H1 (cell line): Measurements from ENCODE around the gene MORN5.
A peak's percentile ranks its signal among the peaks of the same experiment; 100 is the strongest.

ENCODE experiments used
- CBX5 ChIP-seq: fragments of 300-800, 300-1000 bp; sonication (generic); IDR thresholded peaks from 2 replicates; pipeline ENCODE4 v1.7.1; 2016; ENCODE audit warnings: antibody characterized with exemption, low read length, low read depth
- RNF2 ChIP-seq: fragments of 200-900, 300-1000 bp; sonication (generic); IDR thresholded peaks from 2 replicates; pipeline ENCODE4 v1.7.1; 2016; ENCODE audit warnings: borderline replicate concordance, low read depth, mild to moderate bottlenecking, antibody characterized with exemption, low read length; ENCODE audit not compliant: poor library complexity, severe bottlenecking; ENCODE audit errors: missing control alignments
- SIN3A ChIP-seq, 2 experiments: IDR thresholded peaks in 1 of 2; conservative IDR thresholded peaks in 1 of 2; 2 replicates each; pipeline ENCODE4 v1.6.1; 2011 to 2012; ENCODE audit warnings: low read length in 2 of 2, improper control_type of control experiment in 1 of 2, low read depth in 1 of 2, mild to moderate bottlenecking in 1 of 2

- TF ChIP-seq CBX5 (no peak), RNF2 (peak; percentile 89), SIN3A (conservative IDR thresholded peaks at IDR 0.05 in 1 of 2, IDR thresholded peaks at IDR 0.05 in 1 of 2; ENCODE audit: low read depth in 1 of 2, low read length in 2 of 2) (no peak)
Measured at GRCh38 chr9:122226758-122227574, 67.3 kb downstream of the MORN5 start.
